Activated T-cell treated with anti-CD3 and anti-CD28 coated beads, Interleukin-2, amount 50 U/mL, for 4 hours (primary cell): Measurements from ENCODE around the gene RAPGEF4. TPM values are rescaled to one million over a fixed set of nuclear protein-coding genes. Genes with fewer than 3 reads are reported as not detected.
A peak's percentile ranks its signal among the peaks of the same experiment; 100 is the strongest.
"Not testable (repeated sequence)": the region's sequence is repeated elsewhere in the genome, so short reads cannot be mapped to it uniquely, and the experiment has no call there.

Experiments
- ATAC-seq, 2 donors: fragments of 200-7000 bp; cut with Tn5 transposase; one replicate each; pipeline ENCODE4 v1.10.0; 2021
- DNase-seq: peaks from one replicate; pipeline ENCODE4 v3.0.0-alpha.2; 2020
- H3K27me3 Mint-ChIP-seq: one replicate; pipeline ENCODE4 v1.8.0; 2021; ENCODE audit warnings: low read depth, mixed read lengths
- H3K36me3 Mint-ChIP-seq: one replicate; pipeline ENCODE4 v1.8.0; 2022; ENCODE audit warnings: mixed read lengths; ENCODE audit not compliant: insufficient read depth
- H3K4me1 Mint-ChIP-seq: one replicate; pipeline ENCODE4 v1.8.0; 2021; ENCODE audit warnings: low read depth, mixed read lengths
- H3K4me3 Mint-ChIP-seq: one replicate; pipeline ENCODE4 v1.8.0; 2021; ENCODE audit warnings: mild to moderate bottlenecking, moderate library complexity, mixed read lengths
- H3K9me3 Mint-ChIP-seq: one replicate; pipeline ENCODE4 v1.8.0; 2021; ENCODE audit warnings: mixed read lengths
- total RNA-seq, 3 donors: library from RNA; stranded (reverse); gene quantifications; one replicate each; pipeline ENCODE4 v1.2.1, GENCODE V29; 2021

The RAPGEF4 gene
- total RNA-seq, 3 donors from 2014 or later = 0.20 to 0.47 (median 0.33) TPM

- Mint-ChIP-seq H3K4me1 (no peaks in the 10 kb centered on the region), H3K9me3 (no peaks in the 10 kb centered on the region), H3K4me3 (no peak overlapping the region), H3K36me3 (no peaks in the 10 kb centered on the region), H3K27me3 (peaks cover 4% of the 10 kb centered on the region)
- no peak for ATAC-seq
- no peak for DNase-seq
Observed at GRCh38 chr2:173030561-173031490, 295.2 kb downstream of the RAPGEF4 start.

- no peak for ATAC-seq
- no peaks in the 10 kb centered on the region for H3K4me1 Mint-ChIP-seq
Observed at GRCh38 chr2:173032032-173032431, 296.4 kb downstream of the RAPGEF4 start.

GRCh38 chr2:173033084-173033483 lies 297.4 kb downstream of the RAPGEF4 start:
- no peaks in the 10 kb centered on the region for H3K4me1 Mint-ChIP-seq
- no peaks in the 10 kb centered on the region for H3K36me3 Mint-ChIP-seq
- DNase-seq = no peak
- H3K9me3 Mint-ChIP-seq = no peaks in the 10 kb centered on the region
- no peak overlapping the region for H3K4me3 Mint-ChIP-seq
- no peak for ATAC-seq
- no peaks in the 10 kb centered on the region for H3K27me3 Mint-ChIP-seq

More at GRCh38 chr2:173032032-173032431, 296.4 kb downstream of the RAPGEF4 start:
- peaks cover 2% of the 10 kb centered on the region for H3K27me3 Mint-ChIP-seq
- H3K4me3 Mint-ChIP-seq = no peak overlapping the region
- no peaks in the 10 kb centered on the region for H3K36me3 Mint-ChIP-seq
- H3K9me3 Mint-ChIP-seq = no peaks in the 10 kb centered on the region
- no peak for DNase-seq

- DNase-seq (no peak), ATAC-seq (no peak)
- Mint-ChIP-seq H3K36me3 (no peaks in the 10 kb centered on the region), H3K9me3 (no peaks in the 10 kb centered on the region), H3K4me3 (no peak overlapping the region), H3K27me3 (no peaks in the 10 kb centered on the region), H3K4me1 (no peaks in the 10 kb centered on the region)
Observed at GRCh38 chr2:173034143-173034542, 298.5 kb downstream of the RAPGEF4 start.

- Mint-ChIP-seq H3K9me3 (no peaks in the 10 kb centered on the region), H3K36me3 (no peaks in the 10 kb centered on the region), H3K4me1 (no peaks in the 10 kb centered on the region), H3K27me3 (no peaks in the 10 kb centered on the region), H3K4me3 (no peak overlapping the region)
- ATAC-seq (no peak), DNase-seq (no peak)
Observed at GRCh38 chr2:173037245-173038120, 301.8 kb downstream of the RAPGEF4 start.

GRCh38 chr2:173038257-173038656 lies 302.6 kb downstream of the RAPGEF4 start:
- not testable (repeated sequence) for H3K36me3 Mint-ChIP-seq, H3K4me1 Mint-ChIP-seq, H3K9me3 Mint-ChIP-seq, H3K27me3 Mint-ChIP-seq, H3K4me3 Mint-ChIP-seq, DNase-seq, ATAC-seq

- ATAC-seq (no peak), DNase-seq (no peak)
- Mint-ChIP-seq H3K4me1 (no peaks in the 10 kb centered on the region), H3K36me3 (no peaks in the 10 kb centered on the region), H3K9me3 (no peaks in the 10 kb centered on the region), H3K4me3 (no peak overlapping the region), H3K27me3 (no peaks in the 10 kb centered on the region)
Observed at GRCh38 chr2:173040729-173041128, 305.1 kb downstream of the RAPGEF4 start.

GRCh38 chr2:173043476-173043875 lies 307.8 kb downstream of the RAPGEF4 start:
- H3K9me3 Mint-ChIP-seq = no peaks in the 10 kb centered on the region
- ATAC-seq (no peak), DNase-seq (no peak)
- no peak overlapping the region for H3K4me3 Mint-ChIP-seq
- no peaks in the 10 kb centered on the region for H3K27me3 Mint-ChIP-seq
- H3K4me1 Mint-ChIP-seq = no peaks in the 10 kb centered on the region
- no peaks in the 10 kb centered on the region for H3K36me3 Mint-ChIP-seq

- ATAC-seq = no peak
- DNase-seq = no peak
- H3K9me3 Mint-ChIP-seq = no peaks in the 10 kb centered on the region
- no peaks in the 10 kb centered on the region for H3K27me3 Mint-ChIP-seq
- H3K36me3 Mint-ChIP-seq = no peaks in the 10 kb centered on the region
- H3K4me1 Mint-ChIP-seq = peaks cover 2% of the 10 kb centered on the region
- no peak overlapping the region for H3K4me3 Mint-ChIP-seq
Observed at GRCh38 chr2:173043897-173044519, 308.4 kb downstream of the RAPGEF4 start.

GRCh38 chr2:173044686-173045085 lies 309.0 kb downstream of the RAPGEF4 start:
- H3K27me3 Mint-ChIP-seq = peaks cover 2% of the 10 kb centered on the region
- DNase-seq (no peak), ATAC-seq (no peak)
- peaks cover 9% of the 10 kb centered on the region for H3K4me1 Mint-ChIP-seq
- H3K36me3 Mint-ChIP-seq = no peaks in the 10 kb centered on the region
- H3K9me3 Mint-ChIP-seq = no peaks in the 10 kb centered on the region
- no peak overlapping the region for H3K4me3 Mint-ChIP-seq

- peaks cover 3% of the 10 kb centered on the region for H3K27me3 Mint-ChIP-seq
- no peak for ATAC-seq
- H3K36me3 Mint-ChIP-seq = no peaks in the 10 kb centered on the region
- H3K4me3 Mint-ChIP-seq = no peak overlapping the region
- H3K4me1 Mint-ChIP-seq = peaks cover 9% of the 10 kb centered on the region
- no peak for DNase-seq
- no peaks in the 10 kb centered on the region for H3K9me3 Mint-ChIP-seq
Observed at GRCh38 chr2:173045181-173045580, 309.5 kb downstream of the RAPGEF4 start.

- DNase-seq (no peak), ATAC-seq (no peak)
- Mint-ChIP-seq H3K9me3 (no peaks in the 10 kb centered on the region), H3K27me3 (peaks cover 9% of the 10 kb centered on the region), H3K4me1 (peaks cover 9% of the 10 kb centered on the region), H3K4me3 (no peak overlapping the region), H3K36me3 (no peaks in the 10 kb centered on the region)
Observed at GRCh38 chr2:173048522-173048896, 312.9 kb downstream of the RAPGEF4 start.

- no peak for DNase-seq
- Mint-ChIP-seq H3K4me3 (no peak overlapping the region), H3K36me3 (no peaks in the 10 kb centered on the region), H3K9me3 (no peaks in the 10 kb centered on the region), H3K27me3 (peaks cover 9% of the 10 kb centered on the region), H3K4me1 (peaks cover 9% of the 10 kb centered on the region)
- ATAC-seq = peak; percentile 93 to 95
Observed at GRCh38 chr2:173048897-173049661, 313.4 kb downstream of the RAPGEF4 start.

GRCh38 chr2:173049831-173050230 lies 314.2 kb downstream of the RAPGEF4 start:
- Mint-ChIP-seq H3K9me3 (no peaks in the 10 kb centered on the region), H3K4me3 (no peak overlapping the region), H3K36me3 (no peaks in the 10 kb centered on the region), H3K27me3 (peaks cover 10% of the 10 kb centered on the region), H3K4me1 (peaks cover 9% of the 10 kb centered on the region)
- ATAC-seq = no peak
- no peak for DNase-seq
